Fibroblast of pulmonary artery (primary cell): ENCODE results near the gene C1orf226.

Experiments used
- DNase-seq: peaks from one replicate; pipeline ENCODE4 v3.0.0-alpha.2; 2010; ENCODE audit warnings: low read depth
- H3K4me3 ChIP-seq: replicated peaks from 2 replicates; pipeline ENCODE4 v1.5.1; 2011; ENCODE audit warnings: low read depth, mild to moderate bottlenecking, control low read depth, low read length, moderate library complexity
- TF ChIP-seq, protein P1 (sequence below): IDR thresholded peaks from 2 replicates; pipeline ENCODE4 v1.5.1; 2011; ENCODE audit warnings: mild to moderate bottlenecking, control low read depth, low read length, inconsistent platforms; ENCODE audit errors: missing control alignments

Gene C1orf226

GRCh38 chr1:162370161-162370560, 11.4 kb upstream of the C1orf226 start:
- no peak overlapping the region for H3K4me3 ChIP-seq
- TF ChIP-seq, protein P1, sequence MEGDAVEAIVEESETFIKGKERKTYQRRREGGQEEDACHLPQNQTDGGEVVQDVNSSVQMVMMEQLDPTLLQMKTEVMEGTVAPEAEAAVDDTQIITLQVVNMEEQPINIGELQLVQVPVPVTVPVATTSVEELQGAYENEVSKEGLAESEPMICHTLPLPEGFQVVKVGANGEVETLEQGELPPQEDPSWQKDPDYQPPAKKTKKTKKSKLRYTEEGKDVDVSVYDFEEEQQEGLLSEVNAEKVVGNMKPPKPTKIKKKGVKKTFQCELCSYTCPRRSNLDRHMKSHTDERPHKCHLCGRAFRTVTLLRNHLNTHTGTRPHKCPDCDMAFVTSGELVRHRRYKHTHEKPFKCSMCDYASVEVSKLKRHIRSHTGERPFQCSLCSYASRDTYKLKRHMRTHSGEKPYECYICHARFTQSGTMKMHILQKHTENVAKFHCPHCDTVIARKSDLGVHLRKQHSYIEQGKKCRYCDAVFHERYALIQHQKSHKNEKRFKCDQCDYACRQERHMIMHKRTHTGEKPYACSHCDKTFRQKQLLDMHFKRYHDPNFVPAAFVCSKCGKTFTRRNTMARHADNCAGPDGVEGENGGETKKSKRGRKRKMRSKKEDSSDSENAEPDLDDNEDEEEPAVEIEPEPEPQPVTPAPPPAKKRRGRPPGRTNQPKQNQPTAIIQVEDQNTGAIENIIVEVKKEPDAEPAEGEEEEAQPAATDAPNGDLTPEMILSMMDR, result no peak
- DNase-seq, result no peak

- DNase-seq, result no peak
- TF ChIP-seq, protein P1, result no peak
Observed at GRCh38 chr1:162370721-162371120, 10.8 kb upstream of the C1orf226 start.

GRCh38 chr1:162371611-162372010, 9.9 kb upstream of the C1orf226 start:
- no peak for DNase-seq
- TF ChIP-seq, protein P1, result no peak
- no peak overlapping the region for H3K4me3 ChIP-seq

More at GRCh38 chr1:162370721-162371120, 10.8 kb upstream of the C1orf226 start:
- H3K4me3 ChIP-seq, result no peak overlapping the region

- no peak for DNase-seq
- no peak overlapping the region for H3K4me3 ChIP-seq
- TF ChIP-seq, protein P1, result no peak
Observed at GRCh38 chr1:162372159-162373071, 9.1 kb upstream of the C1orf226 start.

DNA sequence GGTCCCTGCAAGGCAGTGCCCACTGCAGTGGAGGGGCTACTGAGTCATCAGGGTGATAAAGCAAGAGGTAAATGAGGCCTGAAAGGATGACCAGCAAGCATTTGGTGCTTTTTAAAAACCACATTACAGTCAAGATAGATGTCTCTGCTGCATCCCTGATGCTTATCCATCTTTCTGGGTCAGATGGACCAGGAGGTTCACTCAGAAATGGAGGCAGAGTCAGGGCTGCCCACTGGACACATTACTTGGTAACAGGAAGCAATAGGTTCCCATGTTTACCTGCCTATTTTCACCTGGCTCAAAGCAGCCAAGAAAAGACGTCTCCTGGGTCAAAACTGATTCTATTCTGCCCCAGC, 8.5 kb upstream of the C1orf226 start:
- no peak for DNase-seq
- no peak overlapping the region for H3K4me3 ChIP-seq
- TF ChIP-seq, protein P1, result no peak

DNA sequence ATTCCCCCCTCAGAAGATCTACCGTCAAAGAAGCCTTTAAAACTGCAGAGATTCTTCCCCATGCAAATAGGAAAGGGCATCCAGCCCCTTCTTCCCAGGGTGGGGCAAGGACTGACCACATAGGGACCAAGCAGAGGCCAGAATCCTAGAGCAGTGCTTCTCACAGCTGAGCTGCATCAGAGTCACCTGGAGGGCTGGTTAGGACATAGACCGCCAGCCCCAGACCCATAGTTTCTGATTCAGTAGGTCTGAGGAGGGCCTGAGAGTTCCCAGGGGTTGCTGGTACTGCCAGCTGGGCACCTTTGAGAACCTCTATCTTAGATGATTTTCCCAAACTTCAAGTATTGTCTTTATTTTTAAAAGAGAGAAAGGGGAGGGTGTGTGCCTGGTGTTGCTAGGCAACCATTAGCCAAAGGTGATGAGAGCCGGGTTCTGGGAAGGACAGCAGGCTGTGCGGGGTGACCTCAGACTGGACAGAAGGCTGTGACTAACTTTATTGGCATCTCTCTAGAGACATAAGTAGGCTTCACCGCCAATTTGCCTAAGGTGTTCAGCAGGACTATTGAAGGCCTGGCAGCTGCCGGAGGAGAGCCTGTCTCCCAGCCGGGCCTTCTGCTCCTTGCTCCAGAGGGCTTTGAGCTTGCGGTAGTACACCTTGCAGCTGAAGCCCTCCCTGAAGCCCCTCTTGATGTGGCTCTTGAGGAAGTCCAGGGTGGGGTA, 7.8 kb upstream of the C1orf226 start:
- TF ChIP-seq, protein P1, result no peak
- DNase-seq, result peak; percentile 55
- no peak overlapping the region for H3K4me3 ChIP-seq
